Measurements from ENCODE around the gene SLC25A18. TPM values are rescaled to one million over a fixed set of nuclear protein-coding genes. Genes with fewer than 3 reads are reported as not detected.

The SLC25A18 gene, protein sequence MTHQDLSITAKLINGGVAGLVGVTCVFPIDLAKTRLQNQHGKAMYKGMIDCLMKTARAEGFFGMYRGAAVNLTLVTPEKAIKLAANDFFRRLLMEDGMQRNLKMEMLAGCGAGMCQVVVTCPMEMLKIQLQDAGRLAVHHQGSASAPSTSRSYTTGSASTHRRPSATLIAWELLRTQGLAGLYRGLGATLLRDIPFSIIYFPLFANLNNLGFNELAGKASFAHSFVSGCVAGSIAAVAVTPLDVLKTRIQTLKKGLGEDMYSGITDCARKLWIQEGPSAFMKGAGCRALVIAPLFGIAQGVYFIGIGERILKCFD
- total RNA-seq, result not detected

DNA sequence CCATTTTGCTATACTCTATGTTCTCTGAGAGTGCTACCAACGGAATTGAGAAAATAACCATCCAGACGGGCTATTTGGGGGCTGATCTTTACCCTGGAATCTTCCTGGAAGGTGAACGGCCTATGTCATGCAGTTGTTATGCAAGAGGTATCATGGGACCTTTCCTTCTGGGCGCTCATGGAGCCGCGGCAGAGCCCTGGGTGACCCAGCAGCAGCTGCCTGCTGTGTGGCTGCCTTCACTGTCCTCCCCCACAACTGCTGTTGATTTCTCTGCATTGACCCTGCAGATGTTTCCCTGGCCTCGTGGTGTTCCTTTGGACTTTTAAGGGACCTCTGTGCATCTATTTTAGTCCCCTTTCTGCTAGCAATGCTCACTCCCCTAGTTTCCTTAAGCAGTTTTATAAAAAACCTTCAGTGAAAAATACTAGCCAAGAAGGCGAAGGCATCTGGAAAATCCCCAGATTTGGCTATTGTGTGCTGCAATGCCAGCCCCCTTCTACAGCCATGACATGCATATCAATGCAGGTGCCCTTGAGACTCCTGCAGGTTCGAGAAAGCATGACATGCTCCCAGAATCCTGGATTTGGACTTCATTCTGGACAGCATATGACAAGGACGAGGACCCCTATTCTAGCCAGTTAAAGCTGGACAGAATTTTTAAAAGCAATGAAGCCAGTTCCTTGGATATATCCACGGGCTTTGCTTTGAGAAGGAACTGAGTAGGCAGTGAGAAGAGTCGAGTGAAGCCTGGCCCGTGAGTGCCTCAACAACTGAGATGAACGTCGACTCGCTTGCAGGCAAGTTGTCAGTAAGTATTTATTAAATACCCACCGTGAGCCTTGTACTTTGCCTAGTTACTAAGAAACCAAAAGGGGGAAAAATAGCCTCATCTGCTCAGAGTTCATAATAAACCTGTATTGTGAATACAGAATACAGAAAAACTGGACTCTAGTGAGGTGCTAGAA lies at the start of gene SLC25A18:
SLC25A18 (plus strand) TSS at position 593 of the 965 bp plus-strand sequence. CDS start 16,447 bp downstream, outside the sequence.

DNA sequence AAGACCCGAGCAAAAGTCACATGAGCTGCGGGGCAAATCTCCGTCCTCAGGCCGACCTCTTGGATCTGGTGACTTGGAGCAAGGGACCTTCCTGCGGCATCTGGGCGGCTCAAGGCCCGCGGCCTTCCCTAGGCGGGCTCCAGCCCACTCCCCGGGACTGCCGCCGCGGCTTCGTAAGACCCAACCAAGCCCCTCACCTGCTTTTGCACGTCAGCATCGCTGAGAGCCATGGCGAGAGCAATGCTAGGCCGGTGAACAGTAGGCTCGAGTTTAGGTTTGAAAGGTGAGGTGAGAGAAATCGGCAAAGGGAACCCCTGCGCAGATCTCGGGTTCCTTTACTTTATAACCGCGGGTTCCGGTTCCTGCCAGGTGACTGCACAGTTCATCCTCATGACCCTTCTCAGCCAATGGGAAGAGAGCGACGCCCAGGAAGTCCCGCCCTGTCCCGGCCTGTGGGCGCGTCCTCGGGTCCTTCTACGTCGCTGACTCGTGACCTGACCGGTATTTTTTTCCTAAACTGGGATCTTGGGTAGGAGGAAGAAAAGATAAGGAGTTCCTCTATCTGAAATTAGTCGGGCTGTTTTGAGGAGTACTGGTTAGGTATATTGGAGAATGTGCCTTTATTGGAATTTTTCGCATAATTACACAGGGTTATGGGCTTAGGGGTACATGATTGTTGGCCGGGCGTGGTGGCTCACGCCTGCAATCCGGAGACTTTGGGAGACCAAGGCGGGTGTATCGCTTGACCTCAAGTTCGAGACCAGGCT lies 65.3 kb downstream of the SLC25A18 start, which contains the start of gene ATP6V1E1:
ATP6V1E1 (minus strand) TSS at position 344 of the 767 bp plus-strand sequence; CDS start at position 230, 114 bp downstream.

DNA sequence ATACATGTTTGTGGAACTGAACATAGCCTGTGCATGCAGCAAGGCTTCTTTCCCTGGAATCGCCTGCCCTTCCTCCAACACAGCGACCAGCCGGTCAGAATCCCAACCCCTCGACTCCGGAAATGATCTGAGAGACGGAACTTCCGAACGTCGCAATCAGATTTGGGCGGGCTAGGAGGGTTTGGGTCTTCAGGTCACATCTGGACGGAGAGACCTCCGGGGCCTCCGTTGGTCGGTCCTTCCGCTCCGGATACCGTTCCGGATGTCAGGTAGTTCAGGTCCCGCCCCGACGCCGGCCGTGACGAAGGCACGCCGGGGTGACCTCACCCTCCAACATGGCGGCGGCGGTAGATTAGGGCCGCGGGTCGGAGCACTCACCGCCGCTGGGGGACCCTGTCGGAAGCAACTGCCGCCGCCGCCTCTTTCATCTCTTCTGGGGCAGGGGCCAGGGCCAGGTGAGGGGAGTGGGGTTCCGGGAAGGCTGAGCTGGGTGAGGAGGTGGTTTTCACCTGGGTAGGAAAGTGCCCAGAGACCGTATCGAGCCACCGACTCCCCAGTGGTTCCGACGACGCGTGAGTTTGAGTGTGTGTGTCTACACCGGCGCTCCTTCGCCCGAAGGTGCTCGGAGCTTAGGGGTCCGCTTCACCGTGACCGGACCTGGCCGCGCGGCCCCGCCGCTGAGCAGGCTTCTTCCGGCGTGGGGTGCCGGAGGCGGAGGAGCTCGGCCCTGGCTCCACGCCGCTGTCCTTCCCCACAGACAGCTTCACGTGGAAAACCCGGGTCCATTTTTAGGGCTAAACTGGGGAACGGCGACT lies 75.3 kb downstream of the SLC25A18 start, which contains the start of gene BCL2L13:
BCL2L13 (plus strand) TSS at position 326 of the 815 bp plus-strand sequence. CDS start 16,955 bp downstream, outside the sequence.

Other genes with a start within 250 kb of the SLC25A18 start
- gene CECR2, start 194.0 kb upstream of the SLC25A18 start, total RNA-seq, result under 1 TPM; 0.02 to 0.05 TPM
- gene ATP6V1E1, start 65.3 kb downstream of the SLC25A18 start, total RNA-seq, result 10 to 100 TPM; 79.7 to 83.0 TPM
- 10 to 100 TPM; 29.6 to 30.0 TPM for gene BCL2L13, start 75.3 kb downstream of the SLC25A18 start, total RNA-seq
- 10 to 100 TPM; 38.7 to 42.1 TPM for gene BID, start 211.0 kb downstream of the SLC25A18 start, total RNA-seq

All from activated naive CD4-positive, alpha-beta T cell treated with anti-CD3 and anti-CD28 coated beads, Interleukin-2, amount 10 ng/mL, durations not matched to agents 5 hours and 36 hours (primary cell).